A204.1 (cell line): ENCODE results near the gene PGPEP1.
"Not testable (repeated sequence)": the region's sequence is repeated elsewhere in the genome, so short reads cannot be mapped to it uniquely, and the experiment has no call there.

Source experiments
- FAIRE-seq: peaks from 2 replicates; lab custom pipeline; 2012; peaks lifted over from hg19 to GRCh38; lab: Jason Lieb, UNC

Gene PGPEP1

GRCh38 chr19:18391509-18392075, 51.2 kb downstream of the PGPEP1 start:
- no peak for FAIRE-seq

- FAIRE-seq = no peak
Observed at GRCh38 chr19:18392417-18392816, 52.0 kb downstream of the PGPEP1 start.

- FAIRE-seq = no peak
Observed at GRCh38 chr19:18392926-18393325, 52.5 kb downstream of the PGPEP1 start.

GRCh38 chr19:18393836-18394235, 53.4 kb downstream of the PGPEP1 start:
- no peak for FAIRE-seq

GRCh38 chr19:18396471-18397241, 56.3 kb downstream of the PGPEP1 start:
- FAIRE-seq = no peak

- no peak for FAIRE-seq
Observed at GRCh38 chr19:18397242-18398202, 57.1 kb downstream of the PGPEP1 start, which contains the start of gene LRRC25. LRRC25 (minus strand) TSS chr19:18397622; CDS start chr19:18396963, 659 bp downstream.

GRCh38 chr19:18399008-18399407, 58.6 kb downstream of the PGPEP1 start:
- FAIRE-seq = no peak

- FAIRE-seq = no peak
Observed at GRCh38 chr19:18401580-18402112, 61.2 kb downstream of the PGPEP1 start.

- FAIRE-seq = not testable (repeated sequence)
Observed at GRCh38 chr19:18402455-18403248, 62.3 kb downstream of the PGPEP1 start.

- not testable (repeated sequence) for FAIRE-seq
Observed at GRCh38 chr19:18405754-18406153, 65.4 kb downstream of the PGPEP1 start.

- no peak for FAIRE-seq
Observed at GRCh38 chr19:18406749-18407148, 66.4 kb downstream of the PGPEP1 start.

- FAIRE-seq = no peak
Observed at GRCh38 chr19:18408053-18408476, 67.7 kb downstream of the PGPEP1 start.

GRCh38 chr19:18412610-18413239, 72.3 kb downstream of the PGPEP1 start:
- no peak for FAIRE-seq

- FAIRE-seq = no peak
Observed at GRCh38 chr19:18414504-18415177, 74.2 kb downstream of the PGPEP1 start.

GRCh38 chr19:18415178-18415867, 74.9 kb downstream of the PGPEP1 start:
- FAIRE-seq = peak; percentile 94

- no peak for FAIRE-seq
Observed at GRCh38 chr19:18416778-18417249, 76.4 kb downstream of the PGPEP1 start.

GRCh38 chr19:18417250-18418028, 77.0 kb downstream of the PGPEP1 start:
- FAIRE-seq = no peak

GRCh38 chr19:18418029-18418482, 77.7 kb downstream of the PGPEP1 start:
- no peak for FAIRE-seq
